IMR-90 (cell line): ENCODE data around the gene TRAPPC2L. TPM values are rescaled to one million over a fixed set of nuclear protein-coding genes. Genes with fewer than 3 reads are reported as not detected.

ENCODE experiments used
- ATAC-seq: fragments of 200-7000 bp; cut with Tn5 transposase; 2 replicates; pipeline ENCODE4 v1.9.1; 2020; ENCODE audit warnings: low read depth, mild to moderate bottlenecking, moderate library complexity
- BruUV-seq: library from RNA; stranded (reverse); fragments of 400-500 nt; replicated peaks from 2 replicates; lab custom pipeline; 2021; lab: Mats Ljungman, UMichigan
- CTCF ChIA-PET: fragments of 300-600 bp; formaldehyde crosslinking; extraction: SDS; loops from one replicate; lab custom pipeline; 2021; ENCODE audit warnings: antibody characterized with exemption; lab: Yijun Ruan, JAX
- POLR2A ChIA-PET: fragments of 300-600 bp; sonication (Branson Sonifier 250); formaldehyde crosslinking; loops from one replicate; lab custom pipeline; 2022; ENCODE audit warnings: antibody characterized with exemption; ENCODE audit not compliant: unreplicated experiment; lab: Charles Lee
- DNase-seq: peaks from one replicate; pipeline ENCODE4 v3.0.0; 2013
- H2AFZ ChIP-seq: replicated peaks from 2 replicates; pipeline ENCODE3; 2013; ENCODE audit warnings: low read length, mild to moderate bottlenecking; ENCODE audit not compliant: poor library complexity
- H2AK5ac ChIP-seq: 2 replicates; pipeline ENCODE4 v1.6.1; 2013; ENCODE audit warnings: low read depth, low read length, inconsistent platforms
- H2AK9ac ChIP-seq: replicated peaks from 2 replicates; pipeline ENCODE3; 2013; ENCODE audit warnings: mild to moderate bottlenecking, low read depth, low read length, moderate library complexity; ENCODE audit not compliant: poor library complexity
- H2BK120ac ChIP-seq: 2 replicates; pipeline ENCODE4 v1.6.1; 2013; ENCODE audit warnings: low read depth, low read length, inconsistent platforms
- H2BK15ac ChIP-seq: 3 replicates; pipeline ENCODE4 v1.6.1; 2013; ENCODE audit warnings: low read depth, low read length, inconsistent platforms
- H2BK20ac ChIP-seq: 2 replicates; pipeline ENCODE4 v1.6.1; 2013; ENCODE audit warnings: low read depth, mild to moderate bottlenecking, inconsistent platforms, low read length, moderate library complexity
- H2BK5ac ChIP-seq: 2 replicates; pipeline ENCODE4 v1.6.1; 2013; ENCODE audit warnings: mild to moderate bottlenecking, low read depth, low read length, inconsistent platforms; ENCODE audit not compliant: poor library complexity, severe bottlenecking
- H3K14ac ChIP-seq: replicated peaks from 2 replicates; pipeline ENCODE4 v1.6.1; 2013; ENCODE audit warnings: low read depth, low read length, inconsistent platforms
- H3K18ac ChIP-seq: 2 replicates; pipeline ENCODE4 v1.6.1; 2013; ENCODE audit warnings: low read depth, low read length, control low read depth
- H3K23ac ChIP-seq: 2 replicates; pipeline ENCODE4 v1.6.1; 2013; ENCODE audit warnings: low read depth, low read length, inconsistent platforms
- H3K27ac ChIP-seq: 2 replicates; pipeline ENCODE4 v1.5.1; 2013; ENCODE audit warnings: mild to moderate bottlenecking, control low read depth, low read length; ENCODE audit not compliant: insufficient read depth
- H3K27me3 ChIP-seq: 2 replicates; pipeline ENCODE4 v1.6.1; 2013; ENCODE audit warnings: low read length; ENCODE audit not compliant: control insufficient read depth, insufficient read depth
- H3K36me3 ChIP-seq: 2 replicates; pipeline ENCODE4 v1.6.1; 2013; ENCODE audit warnings: low read length, mixed read lengths; ENCODE audit not compliant: control insufficient read depth, insufficient read depth
- H3K4ac ChIP-seq: 2 replicates; pipeline ENCODE4 v1.6.1; 2013; ENCODE audit warnings: low read depth, low read length, inconsistent platforms
- H3K4me1 ChIP-seq: 2 replicates; pipeline ENCODE4 v1.6.1; 2013; ENCODE audit warnings: low read length, mixed read lengths; ENCODE audit not compliant: control insufficient read depth, insufficient read depth
- H3K4me2 ChIP-seq: 2 replicates; pipeline ENCODE4 v1.6.1; 2013; ENCODE audit warnings: low read depth, mild to moderate bottlenecking, control low read depth, low read length, moderate library complexity
- H3K4me3 ChIP-seq: 2 replicates; pipeline ENCODE4 v1.5.1; 2013; ENCODE audit warnings: low read depth, mild to moderate bottlenecking, control low read depth, low read length, moderate library complexity; ENCODE audit not compliant: insufficient read depth
- H3K56ac ChIP-seq: 2 replicates; pipeline ENCODE4 v1.6.1; 2013; ENCODE audit warnings: low read length, inconsistent platforms; ENCODE audit not compliant: insufficient read depth; ENCODE audit errors: extremely low read depth
- H3K79me1 ChIP-seq, 2 experiments: 2 replicates each; pipeline ENCODE4 v1.6.1; 2013; ENCODE audit warnings: low read length in 2 of 2, inconsistent platforms in 1 of 2, low read depth in 1 of 2
- H3K9ac ChIP-seq: 2 replicates; pipeline ENCODE4 v1.6.1; 2013; ENCODE audit warnings: low read depth, low read length, control low read depth
- H3K9me1 ChIP-seq: 2 replicates; pipeline ENCODE4 v1.6.1; 2013; ENCODE audit warnings: low read length, inconsistent platforms; ENCODE audit not compliant: insufficient read depth
- H3K9me3 ChIP-seq: 2 replicates; pipeline ENCODE4 v1.6.1; 2013; ENCODE audit warnings: low read length; ENCODE audit not compliant: control insufficient read depth, insufficient read depth
- H4K20me1 ChIP-seq: 2 replicates; pipeline ENCODE4 v1.6.1; 2013; ENCODE audit warnings: low read length, inconsistent platforms; ENCODE audit not compliant: insufficient read depth
- H4K5ac ChIP-seq: 2 replicates; pipeline ENCODE4 v1.6.1; 2013; ENCODE audit warnings: mild to moderate bottlenecking, low read depth, low read length, control low read depth
- H4K8ac ChIP-seq, 2 experiments: 2 replicates each; pipeline ENCODE4 v1.6.1; 2013; ENCODE audit warnings: low read depth in 2 of 2, low read length in 2 of 2, control low read depth in 1 of 2, inconsistent platforms in 1 of 2
- H4K91ac ChIP-seq: 2 replicates; pipeline ENCODE4 v1.6.1; 2013; ENCODE audit warnings: low read depth, low read length, inconsistent platforms; ENCODE audit not compliant: insufficient read depth
- BHLHE40 ChIP-seq: fragments of 150-350 bp; IDR thresholded peaks from 2 replicates; pipeline ENCODE4 v1.6.1; 2016; ENCODE audit warnings: mild to moderate bottlenecking, low read depth, low read length
- CHD1 ChIP-seq: IDR thresholded peaks from 2 replicates; pipeline ENCODE4 v1.6.1; 2012; ENCODE audit warnings: low read depth, low read length, improper control_type of control experiment
- FOS ChIP-seq: fragments of 150-350 bp; IDR thresholded peaks from 2 replicates; pipeline ENCODE4 v1.6.1; 2016; ENCODE audit warnings: low read depth, low read length
- MAFK ChIP-seq: IDR thresholded peaks from 2 replicates; pipeline ENCODE4 v1.6.1; 2012; ENCODE audit warnings: low read depth, low read length, improper control_type of control experiment
- MAZ ChIP-seq: IDR thresholded peaks from 2 replicates; pipeline ENCODE4 v1.6.1; 2012; ENCODE audit warnings: low read depth, mild to moderate bottlenecking, low read length, improper control_type of control experiment, moderate library complexity, borderline replicate concordance
- NFE2L2 ChIP-seq: fragments of 150-350 bp; IDR thresholded peaks from 2 replicates; pipeline ENCODE4 v1.6.1; 2016; ENCODE audit warnings: low read depth, mild to moderate bottlenecking, low read length
- POLR2A ChIP-seq: IDR thresholded peaks from 2 replicates; pipeline ENCODE4 v1.6.1; 2012; ENCODE audit warnings: mild to moderate bottlenecking, low read depth, low read length
- RAD21 ChIP-seq: IDR thresholded peaks from 2 replicates; pipeline ENCODE4 v1.6.1; 2012; ENCODE audit warnings: low read length, improper control_type of control experiment
- RCOR1 ChIP-seq: IDR thresholded peaks from 2 replicates; pipeline ENCODE4 v1.6.1; 2012; ENCODE audit warnings: mild to moderate bottlenecking, low read length, improper control_type of control experiment; ENCODE audit not compliant: insufficient replicate concordance
- SMC3 ChIP-seq: fragments of 150-350 bp; IDR thresholded peaks from 2 replicates; pipeline ENCODE4 v1.6.1; 2016; ENCODE audit warnings: low read depth, mild to moderate bottlenecking, antibody characterized with exemption, low read length, moderate library complexity
- WGBS, 2 experiments: methylation state at CpG; one replicate each; pipeline versions ENCODE4 v1.1.5 to v1.1.7; 2013; ENCODE audit warnings: missing lambda C conversion rate in 2 of 2; ENCODE audit not compliant: insufficient read length in 1 of 2; ENCODE audit errors: extremely low coverage in 2 of 2; 5-methylcytosine and 5-hydroxymethylcytosine counted together
- dilution Hi-C: fragments of 300-500 bp; cut with HindIII; formaldehyde crosslinking; loops from one replicate; pipeline ENCODE4 v1.14.3; 2018; ENCODE audit warnings: low sequenced_read_pairs; ENCODE audit not compliant: unreplicated experiment
- in situ Hi-C: fragments of 300-500 bp; cut with MboI; formaldehyde crosslinking; loops from 3 replicates; pipeline ENCODE4 v1.14.3; 2019; ENCODE audit warnings: low sequenced_read_pairs, inconsistent platforms, mixed read lengths
- intact Hi-C: fragments of 100-400 bp; cut with micrococcal nuclease; formaldehyde crosslinking; loops from 2 replicates; pipeline ENCODE4 v1.10.0; 2022
- polyA plus RNA-seq, 3 experiments: library from polyadenylated mRNA; depleted of rRNA; stranded (reverse); fragments of >200 nt; gene quantifications; 2 replicates each; pipeline ENCODE4 v1.2.3, GENCODE V29; 2012; ENCODE audit warnings: low replicate concordance in 1 of 3
- total RNA-seq: library from RNA; depleted of rRNA; stranded (reverse); fragments of >200 nt; gene quantifications from 2 replicates; pipeline ENCODE4 v1.2.3, GENCODE V29; 2012
- TF ChIP-seq, protein P1 (sequence below): conservative IDR thresholded peaks from 2 replicates; pipeline ENCODE4 v1.5.1; 2012; ENCODE audit warnings: mild to moderate bottlenecking, low read depth, low read length, improper control_type of control experiment
- TF ChIP-seq, protein P2 (sequence below): fragments of 150-350 bp; IDR thresholded peaks from 2 replicates; pipeline ENCODE4 v1.6.1; 2016; ENCODE audit warnings: low read depth, mild to moderate bottlenecking, low read length, moderate library complexity, borderline replicate concordance
- TF ChIP-seq, protein P3 (sequence below): fragments of 150-350 bp; IDR thresholded peaks from 2 replicates; pipeline ENCODE4 v1.6.1; 2017; ENCODE audit warnings: mild to moderate bottlenecking, antibody characterized with exemption, low read length, low read depth

The TRAPPC2L gene
- total and polyA plus RNA-seq, 2 of the 4 experiments (the other 2 are of a cell fraction): 102 to 109 TPM

DNA sequence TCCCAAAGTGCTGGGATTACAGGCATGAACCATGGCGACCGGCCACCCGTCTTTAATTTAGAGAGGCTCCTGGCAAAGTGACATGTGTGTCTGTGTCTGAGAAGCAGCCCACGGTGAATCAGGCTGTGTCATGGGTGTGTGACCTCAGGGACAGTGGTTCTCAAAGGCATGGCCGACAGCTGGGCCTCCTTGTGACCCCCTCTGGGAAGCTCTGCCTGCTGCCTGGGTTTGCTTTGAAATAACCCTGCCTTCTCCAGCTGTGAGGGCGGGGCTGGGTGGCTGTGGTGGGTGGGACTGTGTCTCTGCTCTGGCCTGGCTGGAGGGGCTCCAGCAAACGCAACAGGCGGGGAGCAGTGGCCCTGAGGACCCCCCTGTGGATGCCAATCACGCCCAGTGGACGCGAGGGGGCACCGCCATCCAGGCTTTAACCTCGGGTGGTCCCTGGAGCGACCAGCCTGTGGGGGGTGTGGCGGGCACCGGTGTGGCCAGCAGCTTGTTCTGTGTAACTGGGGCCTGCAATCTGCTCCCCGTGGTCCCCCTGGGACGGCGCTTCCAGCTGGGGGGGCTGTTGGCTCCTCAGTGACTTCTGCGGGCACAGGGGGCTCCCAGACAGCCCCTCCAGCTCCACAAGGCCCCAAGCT, 36.4 kb upstream of the TRAPPC2L start:
- Histone ChIP-seq H2BK120ac (no peak overlapping the region), H3K23ac (no peak overlapping the region), H2AK5ac (no peak overlapping the region), H3K9ac (no peak overlapping the region), H3K18ac (no peak overlapping the region), H3K4ac (no peak overlapping the region), H2BK5ac (no peak overlapping the region), H3K36me3 (peaks cover 17% of the 10 kb centered on the region; the same call in 1 of the 2 replicates), H3K4me2 (no peak overlapping the region), H3K27me3 (no peaks in the 10 kb centered on the region), H3K9me3 (no peaks in the 10 kb centered on the region), H3K4me1 (peaks cover 12% of the 10 kb centered on the region), H3K14ac (no peak overlapping the region), H4K5ac (no peak overlapping the region), H3K27ac (no peak overlapping the region), H4K20me1 (no peaks in the 10 kb centered on the region), H3K79me1 (no peaks in the 10 kb centered on the region), H2BK15ac (no peak overlapping the region), H3K9me1 (peaks cover 5% of the 10 kb centered on the region), H4K8ac (no peak overlapping the region), H2BK20ac (no peak overlapping the region), H2AK9ac (no peak overlapping the region), H4K91ac (no peak overlapping the region), H3K56ac (no peak overlapping the region), H3K4me3 (no peak overlapping the region), H2AFZ (no peak overlapping the region)
- dilution Hi-C loops (no loop called here), intact Hi-C loops (no loop called here), in situ Hi-C loops (no loop called here)
- DNase-seq (no peak), ATAC-seq (no peak)
- POLR2A ChIA-PET: no interaction called here
- CTCF ChIA-PET: no interaction called here
- TF ChIP-seq FOS: no peak
- TF ChIP-seq BHLHE40: no peak
- TF ChIP-seq POLR2A: no peak
- TF ChIP-seq MAZ: no peak
- no peak for TF ChIP-seq RCOR1
- no peak for TF ChIP-seq MAFK
- no peak for TF ChIP-seq NFE2L2
- TF ChIP-seq, protein P1, sequence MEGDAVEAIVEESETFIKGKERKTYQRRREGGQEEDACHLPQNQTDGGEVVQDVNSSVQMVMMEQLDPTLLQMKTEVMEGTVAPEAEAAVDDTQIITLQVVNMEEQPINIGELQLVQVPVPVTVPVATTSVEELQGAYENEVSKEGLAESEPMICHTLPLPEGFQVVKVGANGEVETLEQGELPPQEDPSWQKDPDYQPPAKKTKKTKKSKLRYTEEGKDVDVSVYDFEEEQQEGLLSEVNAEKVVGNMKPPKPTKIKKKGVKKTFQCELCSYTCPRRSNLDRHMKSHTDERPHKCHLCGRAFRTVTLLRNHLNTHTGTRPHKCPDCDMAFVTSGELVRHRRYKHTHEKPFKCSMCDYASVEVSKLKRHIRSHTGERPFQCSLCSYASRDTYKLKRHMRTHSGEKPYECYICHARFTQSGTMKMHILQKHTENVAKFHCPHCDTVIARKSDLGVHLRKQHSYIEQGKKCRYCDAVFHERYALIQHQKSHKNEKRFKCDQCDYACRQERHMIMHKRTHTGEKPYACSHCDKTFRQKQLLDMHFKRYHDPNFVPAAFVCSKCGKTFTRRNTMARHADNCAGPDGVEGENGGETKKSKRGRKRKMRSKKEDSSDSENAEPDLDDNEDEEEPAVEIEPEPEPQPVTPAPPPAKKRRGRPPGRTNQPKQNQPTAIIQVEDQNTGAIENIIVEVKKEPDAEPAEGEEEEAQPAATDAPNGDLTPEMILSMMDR: no peak
- TF ChIP-seq, protein P2, sequence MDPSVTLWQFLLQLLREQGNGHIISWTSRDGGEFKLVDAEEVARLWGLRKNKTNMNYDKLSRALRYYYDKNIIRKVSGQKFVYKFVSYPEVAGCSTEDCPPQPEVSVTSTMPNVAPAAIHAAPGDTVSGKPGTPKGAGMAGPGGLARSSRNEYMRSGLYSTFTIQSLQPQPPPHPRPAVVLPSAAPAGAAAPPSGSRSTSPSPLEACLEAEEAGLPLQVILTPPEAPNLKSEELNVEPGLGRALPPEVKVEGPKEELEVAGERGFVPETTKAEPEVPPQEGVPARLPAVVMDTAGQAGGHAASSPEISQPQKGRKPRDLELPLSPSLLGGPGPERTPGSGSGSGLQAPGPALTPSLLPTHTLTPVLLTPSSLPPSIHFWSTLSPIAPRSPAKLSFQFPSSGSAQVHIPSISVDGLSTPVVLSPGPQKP: no peak
- TF ChIP-seq, protein P3, sequence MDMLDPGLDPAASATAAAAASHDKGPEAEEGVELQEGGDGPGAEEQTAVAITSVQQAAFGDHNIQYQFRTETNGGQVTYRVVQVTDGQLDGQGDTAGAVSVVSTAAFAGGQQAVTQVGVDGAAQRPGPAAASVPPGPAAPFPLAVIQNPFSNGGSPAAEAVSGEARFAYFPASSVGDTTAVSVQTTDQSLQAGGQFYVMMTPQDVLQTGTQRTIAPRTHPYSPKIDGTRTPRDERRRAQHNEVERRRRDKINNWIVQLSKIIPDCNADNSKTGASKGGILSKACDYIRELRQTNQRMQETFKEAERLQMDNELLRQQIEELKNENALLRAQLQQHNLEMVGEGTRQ: no peak
- no peak for TF ChIP-seq RAD21
- no peak for TF ChIP-seq CHD1
- no peak for TF ChIP-seq SMC3
- no TSS peak for BruUV-seq
- WGBS, 2 experiments: 66% methylated on average over 3 of the region's 20 CpGs; no CpG with 5 or more reads in 1 of the 2 experiments
